ENCODE results near the gene MAGI1. TPM values are rescaled to one million over a fixed set of nuclear protein-coding genes. Genes with fewer than 3 reads are reported as not detected.

MAGI1 gene
- polyA plus RNA-seq, 3 donors, result not detected

GRCh38 chr3:65714134-65714533, 324.6 kb downstream of the MAGI1 start:
- H3K9me3 Mint-ChIP-seq, result peaks cover 0 to 7% (median 3%) of the 10 kb centered on the region in 7 donors
- no peaks in the 10 kb centered on the region for H3K4me1 ChIP-seq (ENCODE audit: control insufficient read depth in 1 of 2, insufficient read depth in 2 of 2, low read length in 2 of 2)
- intact Hi-C loops (cut with micrococcal nuclease), result no loop called here
- WGBS (ENCODE audit: insufficient coverage), result 75% methylated on average over 4 of the region's 6 CpGs
- no peaks in the 10 kb centered on the region for H3K36me3 ChIP-seq (replicated peaks in 1 of 2; ENCODE audit: control insufficient read depth in 1 of 2, insufficient read depth in 2 of 2, low read length in 2 of 2)
- H3K4me3 Mint-ChIP-seq, result no peak overlapping the region
- no peak overlapping the region for H3K4me3 ChIP-seq (replicated peaks in 1 of 3; ENCODE audit: low read depth in 2 of 3, low read length in 3 of 3)
- DNase-seq, result no peak
- H3K27me3 Mint-ChIP-seq (ENCODE audit: low read depth in 3 of 3), result no peaks in the 10 kb centered on the region
- H3K79me2 ChIP-seq (ENCODE audit: insufficient read depth, low read length), result no peaks in the 10 kb centered on the region
- H4K20me1 ChIP-seq (ENCODE audit: insufficient read depth, low read length), result no peaks in the 10 kb centered on the region
- H3K9ac ChIP-seq (ENCODE audit: insufficient read depth, low read length, poor library complexity, severe bottlenecking), result no peak overlapping the region
- no peak for TF ChIP-seq CTCF (IDR thresholded peaks at IDR 0.05)
- no peaks in the 10 kb centered on the region for H3K27me3 ChIP-seq (ENCODE audit: control insufficient read depth in 2 of 2, insufficient read depth in 2 of 2, low read length in 2 of 2)
- no peak overlapping the region for H2AFZ ChIP-seq (ENCODE audit: insufficient read depth, low read depth, low read length, poor library complexity, severe bottlenecking)
- H3K36me3 Mint-ChIP-seq, result no peaks in the 10 kb centered on the region
- no peak overlapping the region for H3K27ac Mint-ChIP-seq
- no peak overlapping the region for H3K27ac ChIP-seq (ENCODE audit: low read depth in 1 of 2, low read length in 2 of 2)
- no peaks in the 10 kb centered on the region for H3K9me3 ChIP-seq (replicated peaks in 1 of 2; ENCODE audit: control insufficient read depth in 1 of 2, insufficient read depth in 1 of 2, low read length in 2 of 2)
- no peak overlapping the region for H3K4me2 ChIP-seq (replicated peaks; ENCODE audit: extremely low read depth, low read length, poor library complexity, severe bottlenecking)
- H3K4me1 Mint-ChIP-seq, result no peaks in the 10 kb centered on the region

GRCh38 chr3:65713016-65713415, 325.7 kb downstream of the MAGI1 start:
- H3K36me3 Mint-ChIP-seq, result no peaks in the 10 kb centered on the region
- Histone ChIP-seq H3K36me3 (replicated peaks in 1 of 2; ENCODE audit: control insufficient read depth in 1 of 2, insufficient read depth in 2 of 2, low read length in 2 of 2) (no peaks in the 10 kb centered on the region), H3K4me3 (replicated peaks in 1 of 3; ENCODE audit: low read depth in 2 of 3, low read length in 3 of 3) (no peak overlapping the region), H3K79me2 (ENCODE audit: insufficient read depth, low read length) (no peaks in the 10 kb centered on the region), H2AFZ (ENCODE audit: insufficient read depth, low read depth, low read length, poor library complexity, severe bottlenecking) (no peak overlapping the region), H3K27me3 (ENCODE audit: control insufficient read depth in 2 of 2, insufficient read depth in 2 of 2, low read length in 2 of 2) (no peaks in the 10 kb centered on the region), H3K9ac (ENCODE audit: insufficient read depth, low read length, poor library complexity, severe bottlenecking) (no peak overlapping the region), H3K9me3 (replicated peaks in 1 of 2; ENCODE audit: control insufficient read depth in 1 of 2, insufficient read depth in 1 of 2, low read length in 2 of 2) (no peaks in the 10 kb centered on the region), H4K20me1 (ENCODE audit: insufficient read depth, low read length) (no peaks in the 10 kb centered on the region), H3K4me1 (ENCODE audit: control insufficient read depth in 1 of 2, insufficient read depth in 2 of 2, low read length in 2 of 2) (no peaks in the 10 kb centered on the region), H3K27ac (ENCODE audit: low read depth in 1 of 2, low read length in 2 of 2) (no peak overlapping the region), H3K4me2 (replicated peaks; ENCODE audit: extremely low read depth, low read length, poor library complexity, severe bottlenecking) (no peak overlapping the region)
- peaks cover 0 to 7% (median 3%) of the 10 kb centered on the region in 7 donors for H3K9me3 Mint-ChIP-seq
- intact Hi-C loops (cut with micrococcal nuclease), result no loop called here
- WGBS (ENCODE audit: insufficient coverage), result no CpG with 5 or more reads among the region's 1 CpG
- no peak for DNase-seq
- no peak overlapping the region for H3K27ac Mint-ChIP-seq
- TF ChIP-seq CTCF (IDR thresholded peaks at IDR 0.05), result no peak
- no peaks in the 10 kb centered on the region for H3K27me3 Mint-ChIP-seq (ENCODE audit: low read depth in 3 of 3)
- H3K4me1 Mint-ChIP-seq, result no peaks in the 10 kb centered on the region
- H3K4me3 Mint-ChIP-seq, result no peak overlapping the region

All from CD14-positive monocyte (primary cell).